ENCODE results near the gene CDK5RAP2. TPM values are rescaled to one million over a fixed set of nuclear protein-coding genes. Genes with fewer than 3 reads are reported as not detected.
"Not testable (repeated sequence)": the region's sequence is repeated elsewhere in the genome, so short reads cannot be mapped to it uniquely, and the experiment has no call there.

CDK5RAP2 gene
- total RNA-seq, 1 donor from 2014 or later: 40.4 TPM

DNA sequence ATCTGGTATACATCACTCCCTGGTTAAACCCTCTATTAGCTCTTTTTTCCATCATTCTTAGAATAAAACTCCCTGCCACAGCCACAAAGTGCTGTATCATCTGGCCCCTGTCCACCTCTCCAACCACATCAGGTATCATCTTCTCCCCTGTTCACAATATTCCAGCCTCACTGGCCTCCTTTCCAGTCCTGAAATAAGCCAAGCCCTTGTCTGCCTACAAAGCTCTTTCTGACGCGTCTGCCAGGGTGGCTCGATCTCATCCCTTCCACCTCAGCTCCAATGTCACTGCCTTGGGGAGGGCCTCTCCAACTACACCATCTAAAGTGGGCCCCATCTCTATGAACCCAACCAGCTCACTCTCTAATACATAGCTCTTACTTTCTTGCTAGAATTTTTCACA lies 21.5 kb downstream of the CDK5RAP2 start:
- no peaks in the 10 kb centered on the region for H3K27me3 Mint-ChIP-seq (ENCODE audit: low read depth)

DNA sequence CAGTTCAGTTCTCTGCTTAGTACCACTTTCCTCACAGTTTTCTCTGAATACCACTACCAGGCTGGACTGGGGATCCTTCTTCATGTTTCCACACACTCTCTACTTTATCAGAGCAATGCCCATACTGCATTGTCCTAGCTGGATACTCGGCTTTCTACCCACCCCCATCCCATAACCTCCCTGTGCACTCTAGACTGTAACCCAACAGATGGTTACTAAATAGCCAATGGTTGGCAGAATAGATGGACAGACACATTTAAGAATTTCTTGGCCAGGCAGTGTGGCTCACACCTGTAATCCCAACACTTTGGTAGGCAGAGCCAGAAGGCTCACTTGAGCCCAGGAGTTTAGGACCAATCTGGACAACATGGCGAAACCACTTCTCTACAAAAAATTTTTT lies 22.8 kb downstream of the CDK5RAP2 start:
- H3K9me3 Mint-ChIP-seq (ENCODE audit: low read depth): no peaks in the 10 kb centered on the region

More for the DNA sequence above, 21.5 kb downstream of the CDK5RAP2 start:
- Mint-ChIP-seq H3K27ac (ENCODE audit: unreplicated experiment) (no peak overlapping the region), H3K4me1 (ENCODE audit: low read depth) (no peaks in the 10 kb centered on the region), H3K9me3 (ENCODE audit: low read depth) (no peaks in the 10 kb centered on the region), H3K36me3 (ENCODE audit: low read depth) (no peaks in the 10 kb centered on the region), H3K4me3 (ENCODE audit: unreplicated experiment) (no peak overlapping the region)
- TF ChIP-seq, protein P1, sequence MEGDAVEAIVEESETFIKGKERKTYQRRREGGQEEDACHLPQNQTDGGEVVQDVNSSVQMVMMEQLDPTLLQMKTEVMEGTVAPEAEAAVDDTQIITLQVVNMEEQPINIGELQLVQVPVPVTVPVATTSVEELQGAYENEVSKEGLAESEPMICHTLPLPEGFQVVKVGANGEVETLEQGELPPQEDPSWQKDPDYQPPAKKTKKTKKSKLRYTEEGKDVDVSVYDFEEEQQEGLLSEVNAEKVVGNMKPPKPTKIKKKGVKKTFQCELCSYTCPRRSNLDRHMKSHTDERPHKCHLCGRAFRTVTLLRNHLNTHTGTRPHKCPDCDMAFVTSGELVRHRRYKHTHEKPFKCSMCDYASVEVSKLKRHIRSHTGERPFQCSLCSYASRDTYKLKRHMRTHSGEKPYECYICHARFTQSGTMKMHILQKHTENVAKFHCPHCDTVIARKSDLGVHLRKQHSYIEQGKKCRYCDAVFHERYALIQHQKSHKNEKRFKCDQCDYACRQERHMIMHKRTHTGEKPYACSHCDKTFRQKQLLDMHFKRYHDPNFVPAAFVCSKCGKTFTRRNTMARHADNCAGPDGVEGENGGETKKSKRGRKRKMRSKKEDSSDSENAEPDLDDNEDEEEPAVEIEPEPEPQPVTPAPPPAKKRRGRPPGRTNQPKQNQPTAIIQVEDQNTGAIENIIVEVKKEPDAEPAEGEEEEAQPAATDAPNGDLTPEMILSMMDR (IDR thresholded peaks at IDR 0.05): no peak
- no peak for DNase-seq (ENCODE audit: low spot score)

DNA sequence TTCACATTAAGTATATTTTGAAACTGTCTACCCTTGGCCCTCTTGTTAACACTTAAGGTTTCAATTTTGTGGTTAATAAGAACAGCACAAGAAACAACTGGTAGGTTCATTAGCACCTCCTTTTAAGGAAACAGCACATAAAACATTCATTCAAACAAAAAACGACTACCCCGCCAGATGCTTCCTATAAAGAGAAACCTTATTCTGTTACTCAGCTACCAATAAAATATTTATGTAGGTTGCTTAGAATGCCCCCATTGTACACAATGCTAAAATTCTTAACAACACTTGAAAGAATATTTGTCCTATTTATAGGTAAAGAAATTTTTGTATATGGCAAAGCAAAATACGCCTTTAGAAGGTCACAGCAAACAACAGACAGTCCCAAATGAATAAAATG lies 23.2 kb downstream of the CDK5RAP2 start:
- no peaks in the 10 kb centered on the region for H3K36me3 Mint-ChIP-seq (ENCODE audit: low read depth)
- TF ChIP-seq, protein P1 (IDR thresholded peaks at IDR 0.05): no peak
- H3K27ac Mint-ChIP-seq (ENCODE audit: unreplicated experiment): no peak overlapping the region
- no peaks in the 10 kb centered on the region for H3K4me1 Mint-ChIP-seq (ENCODE audit: low read depth)
- H3K27me3 Mint-ChIP-seq (ENCODE audit: low read depth): no peaks in the 10 kb centered on the region
- DNase-seq (ENCODE audit: low spot score): no peak
- no peaks in the 10 kb centered on the region for H3K9me3 Mint-ChIP-seq (ENCODE audit: low read depth)
- H3K4me3 Mint-ChIP-seq (ENCODE audit: unreplicated experiment): no peak overlapping the region

More for the DNA sequence above, 22.8 kb downstream of the CDK5RAP2 start:
- no peak for DNase-seq (ENCODE audit: low spot score)
- no peak overlapping the region for H3K27ac Mint-ChIP-seq (ENCODE audit: unreplicated experiment)
- H3K36me3 Mint-ChIP-seq (ENCODE audit: low read depth): no peaks in the 10 kb centered on the region
- TF ChIP-seq, protein P1 (IDR thresholded peaks at IDR 0.05): no peak
- no peak overlapping the region for H3K4me3 Mint-ChIP-seq (ENCODE audit: unreplicated experiment)
- H3K27me3 Mint-ChIP-seq (ENCODE audit: low read depth): no peaks in the 10 kb centered on the region
- H3K4me1 Mint-ChIP-seq (ENCODE audit: low read depth): no peaks in the 10 kb centered on the region

DNA sequence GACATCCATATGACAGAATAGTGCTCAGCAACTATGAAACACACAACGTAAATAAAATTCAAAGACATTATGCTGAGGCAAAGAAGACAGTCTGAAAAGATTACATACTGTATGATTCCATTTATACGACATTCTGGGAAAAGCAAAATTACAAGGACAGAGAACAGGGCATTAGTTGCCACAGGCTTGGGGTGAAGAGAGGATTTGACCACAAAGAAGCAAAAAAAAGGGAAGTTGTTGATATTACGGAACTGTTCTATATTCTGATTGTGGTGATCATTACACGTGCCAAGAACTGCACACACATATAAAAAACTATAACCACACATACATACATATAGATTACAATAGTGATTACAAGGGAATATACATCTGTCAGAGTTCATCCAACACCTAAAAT lies 24.1 kb downstream of the CDK5RAP2 start:
- H3K36me3 Mint-ChIP-seq (ENCODE audit: low read depth): no peaks in the 10 kb centered on the region
- H3K4me3 Mint-ChIP-seq (ENCODE audit: unreplicated experiment): no peak overlapping the region
- DNase-seq (ENCODE audit: low spot score): no peak
- no peaks in the 10 kb centered on the region for H3K9me3 Mint-ChIP-seq (ENCODE audit: low read depth)
- H3K27me3 Mint-ChIP-seq (ENCODE audit: low read depth): no peaks in the 10 kb centered on the region
- H3K27ac Mint-ChIP-seq (ENCODE audit: unreplicated experiment): no peak overlapping the region
- TF ChIP-seq, protein P1 (IDR thresholded peaks at IDR 0.05): no peak
- H3K4me1 Mint-ChIP-seq (ENCODE audit: low read depth): peaks cover 6% of the 10 kb centered on the region

DNA sequence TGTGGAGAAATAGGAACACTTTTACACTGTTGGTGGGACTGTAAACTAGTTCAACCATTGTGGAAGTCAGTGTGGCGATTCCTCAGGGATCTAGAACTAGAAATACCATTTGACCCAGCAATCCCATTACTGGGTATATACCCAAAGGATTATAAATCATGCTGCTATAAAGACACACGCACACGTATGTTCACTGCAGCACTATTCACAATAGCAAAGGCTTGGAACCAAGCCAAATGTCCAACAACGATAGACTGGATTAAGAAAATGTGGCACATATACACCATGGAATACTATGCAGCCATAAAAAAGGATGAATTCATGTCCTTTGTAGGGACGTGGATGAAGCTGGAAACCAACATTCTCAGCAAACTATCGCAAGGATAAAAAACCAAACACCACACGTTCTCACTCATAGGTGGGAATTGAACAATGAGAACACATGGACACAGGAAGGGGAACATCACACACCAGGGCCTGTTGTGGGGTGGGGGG lies 27.7 kb downstream of the CDK5RAP2 start:
- not testable (repeated sequence) for H3K27ac Mint-ChIP-seq (ENCODE audit: unreplicated experiment); H3K36me3 Mint-ChIP-seq (ENCODE audit: low read depth); DNase-seq (ENCODE audit: low spot score); H3K4me3 Mint-ChIP-seq (ENCODE audit: unreplicated experiment); H3K9me3 Mint-ChIP-seq (ENCODE audit: low read depth); H3K27me3 Mint-ChIP-seq (ENCODE audit: low read depth)
- H3K4me1 Mint-ChIP-seq (ENCODE audit: low read depth): peaks cover 11% of the 10 kb centered on the region
